Measurements from ENCODE around the gene CSRP1.
"Not testable (repeated sequence)": the region's sequence is repeated elsewhere in the genome, so short reads cannot be mapped to it uniquely, and the experiment has no call there.

The CSRP1 gene

DNA sequence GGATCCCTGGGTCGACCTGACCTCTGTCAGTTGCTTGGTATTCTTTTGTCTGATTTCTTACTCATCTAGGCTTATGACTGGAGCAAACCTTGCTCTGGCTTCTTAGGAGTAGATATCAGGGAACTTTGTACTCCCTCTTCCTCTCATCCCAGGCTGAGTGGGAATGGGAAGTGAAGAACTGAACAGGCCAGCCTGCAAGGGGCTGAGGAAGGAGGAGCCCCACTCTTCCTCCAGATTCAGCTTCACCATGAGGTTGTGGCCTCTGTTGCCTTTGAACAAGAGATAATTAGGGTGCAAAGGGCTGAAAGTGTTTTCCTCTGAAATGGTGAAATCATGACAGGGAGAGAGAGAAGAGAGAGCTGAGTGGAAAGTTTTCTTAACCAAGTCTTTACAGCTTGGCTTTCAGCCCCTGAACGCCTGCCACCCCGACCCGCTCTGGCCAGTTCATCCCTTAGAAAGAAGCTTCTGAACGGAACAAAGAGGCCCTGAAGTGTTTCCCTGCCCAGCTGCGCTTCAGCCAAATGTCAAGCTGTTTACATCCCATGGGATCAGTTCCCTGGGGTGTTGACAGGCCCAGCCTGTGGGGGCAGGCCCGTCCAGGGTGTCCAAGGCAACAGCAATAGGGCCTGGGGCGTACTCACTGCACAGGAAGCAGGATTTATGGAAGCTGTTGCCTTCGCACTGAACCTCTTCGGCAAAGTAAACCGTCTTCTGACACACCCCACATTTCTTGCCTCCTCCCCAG, 11.2 kb downstream of the CSRP1 start:
- DNase-seq, result no peak

DNA sequence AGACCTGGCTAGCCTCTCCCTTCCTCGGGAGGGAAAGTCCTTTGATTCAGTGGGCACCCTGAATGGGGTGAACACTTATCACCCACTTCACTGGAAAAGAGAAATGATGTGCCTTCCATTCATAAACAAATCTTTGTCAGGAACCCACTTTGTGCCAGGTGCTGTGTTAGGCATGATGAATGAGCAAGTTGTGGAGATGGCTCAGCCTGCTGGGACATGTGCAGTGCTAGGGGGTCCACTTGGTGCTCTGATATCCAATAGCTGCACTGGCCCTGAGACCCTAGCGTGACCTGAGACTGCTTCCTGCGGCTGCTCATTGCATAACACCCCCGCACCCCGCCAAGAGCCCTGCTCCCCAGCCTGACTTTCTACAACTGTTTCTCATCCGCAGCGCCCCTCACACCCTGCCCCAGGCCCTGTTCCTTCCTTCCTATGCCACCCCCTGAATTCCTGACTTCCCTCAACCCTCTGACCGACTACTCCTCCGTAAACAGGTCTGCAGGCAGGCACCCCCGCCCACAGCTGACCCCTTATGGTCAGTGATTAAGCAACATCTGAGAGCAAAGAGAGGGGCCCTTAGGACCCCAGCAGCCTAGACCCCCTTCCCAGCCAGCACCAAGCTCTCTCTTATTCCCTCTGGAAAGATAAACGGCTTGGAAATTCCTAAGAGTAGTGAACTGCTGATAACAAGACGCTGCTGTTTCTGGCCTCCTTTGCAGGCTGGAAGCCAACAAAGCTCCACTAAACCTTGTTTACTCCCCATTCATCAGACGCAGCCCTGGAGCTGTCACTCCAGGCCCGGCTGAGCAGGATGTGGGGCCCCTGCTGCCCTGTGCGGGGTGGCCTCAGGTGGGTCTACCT, 12.9 kb downstream of the CSRP1 start:
- DNase-seq, result no peak

DNA sequence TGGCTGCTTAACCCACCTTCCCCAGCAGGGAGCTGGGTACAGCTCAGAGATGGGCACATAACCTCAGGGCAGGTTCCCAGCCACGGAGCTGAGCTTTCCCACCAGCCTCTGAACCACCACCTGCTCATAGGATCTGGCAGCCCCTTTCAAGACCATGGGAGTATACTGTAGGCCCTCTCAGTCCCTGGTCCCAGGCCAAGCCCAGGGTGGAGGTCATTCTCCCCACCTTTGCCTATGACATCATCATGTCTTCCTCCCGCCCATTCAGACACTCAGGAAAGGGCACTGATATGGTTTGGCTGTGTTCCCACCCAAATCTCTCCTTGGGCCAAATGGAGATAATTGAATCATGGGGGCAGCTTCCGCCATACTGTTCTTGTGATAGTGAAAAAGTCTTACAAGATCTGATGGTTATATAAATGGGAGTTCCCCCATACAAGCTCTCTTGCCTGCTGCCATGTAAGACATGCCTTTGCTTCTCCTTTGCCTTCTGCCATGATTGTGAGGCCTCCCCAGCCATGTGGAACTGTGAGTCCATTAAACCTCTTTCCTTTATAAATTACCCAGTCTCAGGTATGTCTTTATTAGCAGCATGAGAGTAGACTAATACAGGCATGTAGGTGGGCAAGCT, 13.8 kb downstream of the CSRP1 start:
- not testable (repeated sequence) for DNase-seq

DNA sequence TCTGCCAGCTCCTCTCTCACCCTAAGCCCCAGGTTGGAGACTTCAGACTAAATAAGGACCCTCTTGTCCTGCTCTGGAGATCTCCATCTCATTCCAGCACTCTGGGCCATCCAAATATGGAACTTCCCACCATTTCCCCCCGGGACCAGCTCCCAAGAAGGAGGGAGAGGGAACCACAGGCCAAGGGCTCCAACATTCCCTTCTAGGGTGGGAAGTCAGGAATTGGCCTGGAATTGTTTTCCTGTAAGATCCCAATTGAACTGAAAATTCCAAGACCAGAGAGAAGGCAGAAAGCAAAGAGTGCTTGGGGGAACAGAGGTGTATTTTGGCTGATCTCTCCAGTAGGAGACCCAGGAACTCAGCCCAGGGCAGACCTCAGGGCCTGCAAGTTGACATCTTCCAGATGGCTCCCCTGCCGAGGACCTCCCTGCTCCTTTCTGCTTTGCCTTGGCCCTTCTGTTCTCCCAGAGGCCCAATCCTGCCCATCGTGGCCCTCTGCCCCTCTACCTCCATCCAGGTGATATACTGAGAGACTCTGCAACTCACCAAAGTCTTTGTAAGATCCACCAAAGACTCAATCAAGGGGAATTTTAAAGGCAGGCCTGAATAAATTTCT, 14.9 kb downstream of the CSRP1 start:
- no peak for DNase-seq

DNA sequence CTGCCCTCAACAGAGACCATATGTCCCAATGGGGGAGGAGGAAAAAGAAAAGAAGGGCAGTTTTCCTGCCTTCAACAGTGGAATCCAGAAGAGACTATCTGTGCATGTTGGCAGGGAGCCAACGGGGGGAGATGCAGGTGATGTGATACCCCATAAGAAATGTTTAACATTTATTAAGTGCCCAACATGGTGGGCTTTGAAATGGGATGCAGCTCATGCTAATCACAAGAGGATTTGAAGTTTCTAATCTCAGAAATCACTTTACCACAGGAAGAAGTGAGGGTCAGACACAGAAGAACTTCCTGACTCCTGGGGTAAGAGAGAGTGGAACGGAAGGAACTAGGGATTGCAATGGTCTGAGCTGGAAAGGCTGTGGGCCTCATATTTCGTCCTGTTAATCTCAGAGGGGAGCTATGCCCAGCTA, 16.2 kb downstream of the CSRP1 start:
- no peak for DNase-seq

DNA sequence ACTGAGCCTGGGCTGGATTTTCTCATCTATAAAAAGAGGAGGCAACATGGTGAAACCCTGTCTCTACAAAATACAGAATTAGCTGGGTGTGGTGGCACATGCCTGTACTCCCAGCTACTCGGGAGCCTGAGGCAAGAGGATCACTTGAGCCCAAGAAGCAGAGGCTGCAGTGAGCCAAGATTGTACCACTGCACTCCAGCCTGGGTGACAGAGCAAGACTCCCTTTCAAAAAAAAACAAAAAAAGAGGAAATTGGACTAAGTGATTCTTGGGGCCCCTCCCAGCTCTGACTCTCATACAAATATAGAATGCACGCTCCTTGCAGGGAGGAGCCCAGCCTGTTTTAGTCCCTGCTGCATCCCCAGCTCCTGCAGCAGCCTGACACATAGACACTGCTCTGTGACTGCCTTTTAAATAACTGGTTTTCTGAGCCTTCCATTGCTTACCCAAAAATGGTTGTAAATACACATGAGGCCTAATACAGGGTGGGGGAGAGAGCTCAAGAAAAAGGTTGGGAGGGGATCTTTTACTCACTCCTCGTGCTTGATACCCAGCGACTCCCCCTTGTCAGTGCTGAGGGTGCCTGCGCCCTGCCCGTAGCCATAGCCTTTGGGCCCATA, 17.2 kb downstream of the CSRP1 start:
- no peak for DNase-seq

DNA sequence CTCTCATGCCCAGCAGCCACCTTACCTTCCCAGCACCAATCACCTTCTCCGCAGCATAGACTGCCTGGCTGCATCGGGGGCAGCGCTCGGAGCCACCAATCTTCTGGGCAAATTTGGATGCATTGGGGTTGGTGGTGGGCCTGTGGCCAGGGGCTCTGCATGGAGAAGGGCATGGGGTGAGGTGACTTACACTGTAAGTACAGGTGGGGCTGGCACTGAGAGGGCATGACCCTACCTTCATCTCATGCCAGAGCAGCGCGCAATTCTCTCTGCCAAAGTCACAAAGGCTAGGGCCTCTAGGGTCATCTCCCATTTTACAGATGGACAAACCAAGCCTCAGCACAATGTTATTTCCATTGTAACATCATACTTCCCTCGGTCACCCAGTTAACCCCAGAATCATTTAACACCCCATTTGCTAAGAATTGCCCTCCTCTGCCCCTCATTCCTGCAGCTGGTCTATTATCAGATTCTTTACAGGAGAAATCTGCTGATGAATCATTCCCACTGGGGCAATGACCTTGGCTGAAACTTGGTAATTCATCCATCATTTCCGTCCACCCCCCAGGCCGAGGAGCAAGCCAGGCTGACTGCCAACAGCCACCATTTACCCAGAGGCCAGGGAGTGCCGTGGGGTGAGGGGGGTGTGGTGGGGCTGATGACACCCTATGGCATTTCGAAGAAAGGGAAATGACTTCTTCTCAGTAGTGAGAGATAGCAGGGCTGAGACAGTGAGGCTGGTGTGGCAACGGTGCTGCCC, 17.9 kb downstream of the CSRP1 start:
- no peak for DNase-seq

DNA sequence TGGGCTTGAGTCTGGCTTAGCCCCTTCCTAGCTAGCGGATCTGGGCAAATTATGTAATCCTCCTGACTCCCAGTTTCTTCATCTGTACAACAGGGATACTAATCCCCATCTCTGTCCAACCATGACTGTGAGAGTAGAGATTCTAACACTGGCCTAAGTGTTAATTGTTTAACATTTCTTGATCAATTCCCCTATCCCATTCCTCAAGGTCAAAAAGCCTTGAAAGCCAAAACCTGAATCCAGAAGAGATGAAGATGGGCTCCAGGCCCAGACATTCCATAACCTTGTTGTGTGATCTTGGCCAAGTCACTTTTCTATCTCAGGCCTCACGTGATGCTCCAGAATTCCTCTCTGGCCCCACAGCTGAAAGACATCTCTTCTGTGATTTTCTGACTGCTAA, 19.2 kb downstream of the CSRP1 start:
- no peak for DNase-seq

DNA sequence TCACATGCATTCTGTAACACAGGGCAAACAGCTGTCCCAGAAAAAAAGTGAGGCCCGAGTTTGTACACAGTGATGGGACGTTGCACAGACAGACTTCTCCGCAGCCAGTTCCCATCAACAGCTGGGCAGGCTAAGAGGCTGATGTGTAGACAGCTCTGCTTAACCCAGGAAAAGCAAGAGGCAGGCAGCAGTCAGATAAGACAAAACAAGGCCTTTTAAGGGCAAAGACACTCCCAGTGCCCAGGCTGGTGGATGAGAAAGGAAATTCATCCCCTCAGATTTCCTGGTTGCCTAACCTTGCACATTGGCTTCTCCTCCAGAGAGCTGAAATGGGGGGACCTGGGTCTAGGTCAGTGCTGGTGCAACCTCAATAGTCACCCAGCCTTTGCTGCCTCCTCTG, 20.7 kb downstream of the CSRP1 start:
- no peak for DNase-seq

DNA sequence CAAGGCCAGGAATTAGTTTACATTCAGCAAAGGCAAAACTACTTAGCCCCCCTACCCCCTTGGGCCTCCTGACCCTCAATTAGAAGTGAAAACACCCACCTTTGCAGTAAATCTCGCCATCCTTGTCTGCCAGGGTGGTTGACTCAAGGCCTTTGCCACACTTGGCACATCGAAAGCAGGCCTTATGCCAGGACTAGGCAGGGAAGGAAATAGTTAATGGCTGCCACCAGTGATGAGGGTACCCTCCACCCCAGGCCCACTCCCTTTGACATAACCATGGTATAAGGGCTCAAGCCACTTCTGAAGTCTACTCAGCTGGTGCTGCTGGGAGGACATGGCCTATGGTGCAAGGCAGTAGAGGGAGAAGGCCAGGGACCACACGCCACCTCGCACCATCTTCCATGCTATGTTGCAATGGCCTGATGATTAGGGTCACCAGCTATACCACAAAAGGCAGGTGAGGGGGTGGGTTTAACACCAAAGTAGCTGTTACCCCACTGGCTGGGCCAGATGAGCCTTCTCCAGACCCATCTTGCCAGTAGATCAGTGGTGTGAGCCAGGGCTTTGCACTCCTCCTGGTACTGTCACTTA, 21.6 kb downstream of the CSRP1 start:
- DNase-seq, result no peak

DNA sequence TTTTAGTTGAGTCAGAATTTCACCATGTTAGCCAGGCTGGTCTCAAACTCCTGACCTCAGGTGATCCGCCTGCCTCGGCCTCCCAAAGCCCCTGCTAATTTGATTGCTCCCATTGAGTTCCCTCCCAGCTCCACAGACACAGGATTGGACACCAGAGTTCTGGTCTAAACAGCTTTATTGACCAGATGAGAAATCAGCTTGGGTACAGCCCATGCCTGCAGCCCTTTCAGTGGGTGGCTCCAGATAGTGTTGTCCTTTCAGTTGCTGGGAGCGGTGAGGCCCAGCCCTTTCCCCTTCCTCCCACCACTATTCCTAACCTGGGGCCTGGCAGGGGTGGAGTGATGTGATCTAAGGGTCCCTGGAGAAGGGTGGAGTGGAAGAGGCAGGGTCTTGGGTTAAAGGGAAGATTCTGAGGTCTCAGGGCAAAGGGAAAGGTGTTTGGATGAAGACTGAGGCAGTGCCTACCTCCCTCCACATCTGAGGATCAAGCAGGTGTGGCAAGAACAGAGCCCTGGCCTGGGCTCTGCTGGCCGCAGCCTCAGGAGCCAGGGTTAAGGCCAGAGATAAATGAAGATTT, 23.5 kb downstream of the CSRP1 start:
- DNase-seq, result no peak

DNA sequence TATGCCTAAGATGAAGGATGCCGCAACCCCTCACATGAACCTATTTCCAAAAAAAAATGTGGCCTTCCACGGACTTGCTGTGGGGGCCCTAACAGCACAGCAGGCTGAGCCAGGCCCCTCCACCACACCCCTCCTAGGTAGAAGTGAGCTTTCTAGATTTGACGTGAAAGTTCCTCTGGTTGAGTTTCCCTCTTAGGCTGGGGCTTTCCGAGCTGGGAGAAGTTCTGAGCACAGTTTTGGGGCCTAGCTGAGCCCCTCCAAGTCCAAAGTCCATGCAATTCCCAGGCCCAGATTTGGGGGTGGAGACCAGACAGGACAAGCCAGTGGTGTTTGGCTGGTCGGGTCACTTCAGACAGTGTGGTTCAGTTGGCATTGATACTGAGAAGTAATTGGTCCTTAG, 24.2 kb downstream of the CSRP1 start:
- DNase-seq, result no peak

DNA sequence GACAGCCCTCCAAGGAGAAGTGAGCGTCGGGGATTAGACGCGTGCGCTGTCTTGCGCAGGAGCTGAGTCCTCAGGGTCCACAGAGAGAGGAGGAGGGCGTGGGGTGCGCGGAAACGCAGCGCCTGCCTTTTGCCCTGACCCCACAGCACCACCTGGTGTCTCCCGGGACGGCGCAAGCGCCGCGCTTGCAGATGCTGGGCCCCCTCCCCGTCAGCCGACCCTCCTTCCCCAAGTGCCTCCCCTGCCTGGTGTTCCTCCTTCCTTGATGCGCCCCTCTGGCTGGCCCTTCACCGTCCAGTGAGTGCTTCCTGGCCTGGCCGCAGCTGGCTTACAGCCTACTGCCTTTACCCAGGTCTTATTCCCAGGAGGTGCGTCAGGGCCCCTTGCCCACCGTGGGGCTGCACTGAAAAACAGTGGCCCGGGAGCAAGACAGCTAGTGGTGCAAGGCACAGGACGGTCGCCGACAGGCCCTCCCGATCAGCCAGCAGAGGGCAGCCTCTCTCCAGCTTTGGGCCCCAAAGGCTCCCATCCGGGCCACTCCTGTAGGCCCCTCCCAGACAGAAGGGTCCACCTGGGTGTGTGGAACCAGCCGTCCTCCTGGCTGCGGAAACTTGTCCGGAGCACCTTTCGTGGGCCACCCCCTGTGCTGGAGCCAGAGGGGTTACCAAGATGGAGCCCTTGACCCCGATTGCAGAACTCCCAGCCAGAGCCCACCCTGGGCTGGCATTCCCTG, 25.0 kb downstream of the CSRP1 start:
- DNase-seq, result peak in 1 of 2 experiments; percentile 4

DNA sequence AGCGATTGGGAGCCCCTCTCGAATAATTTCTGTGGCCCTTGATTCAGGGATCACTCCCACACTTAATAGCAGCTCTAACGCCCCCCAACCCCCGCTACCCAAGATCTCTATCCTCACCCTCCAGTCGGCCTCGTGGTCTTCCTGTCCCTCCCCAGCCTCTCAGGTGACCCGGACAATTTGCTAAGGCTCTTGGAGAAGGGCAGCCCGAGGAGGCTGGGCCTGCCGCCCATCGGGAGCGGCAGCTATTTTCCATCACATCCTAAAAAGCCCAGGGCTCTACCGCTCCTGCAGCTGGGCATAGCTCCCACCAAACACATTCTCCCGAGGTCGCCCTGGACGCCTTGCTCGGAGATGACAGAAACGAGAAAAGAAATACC, 25.9 kb downstream of the CSRP1 start:
- DNase-seq, result no peak

DNA sequence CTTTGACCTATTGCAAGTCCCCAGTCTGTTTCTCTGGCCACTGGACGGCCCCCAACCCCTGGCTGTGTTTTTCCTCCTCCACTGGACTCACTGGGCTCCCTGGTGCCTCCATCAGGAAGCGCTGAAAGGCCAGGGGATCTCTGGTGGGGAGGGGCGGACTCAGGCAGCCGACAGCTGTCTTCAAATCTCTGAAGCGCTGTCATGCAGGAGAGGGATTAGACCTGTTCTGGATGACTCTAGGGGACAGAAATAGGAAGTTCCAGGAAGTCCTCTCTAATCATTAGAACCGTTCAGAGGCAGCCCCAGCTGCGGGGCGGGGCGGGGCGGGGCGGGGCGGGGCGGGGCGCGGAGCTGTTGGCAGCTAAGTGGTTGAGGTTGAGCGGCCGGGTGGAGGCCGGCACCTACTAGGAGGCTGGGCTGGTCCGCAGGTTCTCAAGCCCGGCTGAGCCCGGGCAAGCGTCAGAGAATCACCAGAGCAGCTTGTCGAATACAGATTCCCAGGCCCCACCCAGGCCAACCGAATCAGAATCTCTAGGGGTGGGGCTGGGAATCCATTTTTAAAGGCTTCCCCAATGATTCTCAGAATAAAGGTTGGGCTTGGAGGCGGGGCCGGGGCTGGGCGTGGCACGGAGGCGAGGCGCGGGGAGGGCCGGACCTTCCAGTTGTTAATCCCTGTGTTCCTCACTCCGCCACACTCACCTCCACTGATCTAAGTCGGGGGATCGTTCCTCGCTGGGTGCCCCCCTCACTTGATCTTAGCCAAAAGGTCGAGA, 26.5 kb downstream of the CSRP1 start:
- peak in 1 of 2 experiments; percentile 12 for DNase-seq

DNA sequence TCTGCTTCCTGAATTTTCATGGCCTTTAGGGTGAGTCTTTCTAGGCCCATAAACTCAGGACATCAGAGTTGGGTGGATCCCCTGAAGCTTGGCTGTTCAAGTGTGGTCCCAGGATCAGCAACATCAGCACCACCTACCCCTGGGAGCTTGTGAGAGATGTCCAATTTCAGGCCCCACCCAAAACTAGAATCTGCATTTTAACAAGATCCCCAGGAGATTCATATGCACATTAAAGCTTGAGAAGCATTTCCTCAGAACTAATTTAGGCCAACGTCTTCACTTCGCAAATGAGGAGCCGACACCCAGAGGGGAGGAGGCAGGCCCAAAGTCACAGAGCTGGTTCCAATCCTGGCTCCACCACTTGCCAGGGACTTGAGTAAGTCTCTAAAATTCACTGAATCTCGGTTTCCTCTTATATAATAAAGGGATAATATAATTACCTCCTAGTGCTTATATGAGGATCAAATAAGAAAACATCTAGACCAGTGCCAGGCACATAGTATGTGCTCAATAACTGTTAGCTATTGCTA, 27.7 kb downstream of the CSRP1 start:
- no peak for DNase-seq

DNA sequence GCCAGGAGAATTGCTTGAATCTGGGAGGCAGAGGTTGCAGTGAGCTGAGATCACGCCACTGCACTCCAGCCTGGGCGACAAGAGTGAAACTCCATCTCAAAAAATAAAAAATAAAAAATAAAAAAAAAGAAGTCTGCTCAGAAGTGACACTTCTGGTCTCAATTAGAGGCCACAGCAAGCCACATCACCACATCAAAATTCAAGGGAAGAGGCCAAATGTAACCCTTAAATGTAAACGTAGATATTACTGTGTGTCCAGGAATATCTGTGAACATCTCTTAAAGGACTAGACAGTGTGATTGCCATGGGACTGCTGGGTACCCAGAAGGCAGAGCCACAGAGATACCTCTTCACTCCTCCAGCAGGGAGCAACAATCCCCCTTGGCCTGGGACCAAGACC, 28.3 kb downstream of the CSRP1 start:
- DNase-seq, result not testable (repeated sequence)

DNA sequence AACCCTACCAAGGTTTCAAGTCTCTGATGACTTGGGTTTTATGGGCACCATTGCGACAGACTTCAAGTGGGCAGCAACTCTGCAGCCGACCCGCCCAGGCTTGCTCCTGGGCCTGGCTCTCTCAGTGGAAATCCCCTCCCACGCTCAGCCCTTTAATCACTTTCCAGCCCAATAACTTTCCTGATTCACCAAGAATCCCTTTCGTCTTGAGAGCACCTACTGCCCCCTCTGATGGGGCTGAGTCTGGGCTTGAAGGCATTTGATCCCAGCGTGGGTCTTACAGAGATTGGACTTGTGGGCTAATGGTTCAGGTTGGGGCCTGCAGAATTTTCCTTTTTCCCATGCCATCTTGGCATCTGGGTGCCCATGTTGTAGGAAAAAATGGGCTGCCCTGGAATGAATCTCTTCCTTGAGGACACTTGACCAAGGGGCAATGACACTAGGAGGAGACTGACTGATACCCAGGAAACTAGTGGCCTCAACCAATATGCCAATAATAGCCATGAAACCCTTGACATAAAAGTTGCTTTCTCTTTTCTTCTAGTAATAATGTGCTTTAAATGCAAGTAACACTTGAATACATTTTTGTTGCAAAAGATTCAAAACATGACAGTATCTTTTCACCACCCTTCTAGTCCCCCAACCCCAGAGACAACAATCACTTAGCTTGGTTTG, 30.1 kb downstream of the CSRP1 start:
- no peak for DNase-seq
